DOHH2 (cell line): ENCODE results near the gene SELENOH.

ENCODE experiments used
- H3F3A ChIP-seq: fragments of 200-600 bp; sonication (generic), shearing (Covaris generic); 2 replicates; pipeline ENCODE4 v1.6.0; 2016; ENCODE audit warnings: antibody characterized with exemption, mild to moderate bottlenecking; ENCODE audit not compliant: control insufficient read depth, insufficient read depth
- H3K27ac ChIP-seq: fragments of 200-600 bp; sonication (generic); 2 replicates; pipeline ENCODE4 v1.5.1; 2014; ENCODE audit warnings: low read depth, mild to moderate bottlenecking, low read length, moderate library complexity
- H3K27me3 ChIP-seq: fragments of 200-600 bp; sonication (generic); 2 replicates; pipeline ENCODE4 v1.6.1; 2014; ENCODE audit warnings: mild to moderate bottlenecking, low read length, mixed read lengths; ENCODE audit not compliant: control insufficient read depth
- H3K36me3 ChIP-seq: fragments of 200-600 bp; sonication (generic); 2 replicates; pipeline ENCODE4 v1.6.1; 2014; ENCODE audit warnings: mild to moderate bottlenecking, low read length, moderate library complexity, mixed read lengths; ENCODE audit not compliant: control insufficient read depth
- H3K4me1 ChIP-seq: fragments of 200-600 bp; sonication (generic); 2 replicates; pipeline ENCODE4 v1.6.1; 2014; ENCODE audit warnings: mild to moderate bottlenecking, low read length, mixed read lengths; ENCODE audit not compliant: control insufficient read depth
- H3K4me2 ChIP-seq: fragments of 200-600 bp; sonication (generic); 2 replicates; pipeline ENCODE4 v1.6.0; 2014; ENCODE audit warnings: mild to moderate bottlenecking, low read length, moderate library complexity
- H3K4me3 ChIP-seq: fragments of 200-600 bp; sonication (generic); 2 replicates; pipeline ENCODE4 v1.5.1; 2014; ENCODE audit warnings: mild to moderate bottlenecking, low read length, mixed read lengths
- H3K79me2 ChIP-seq: fragments of 200-600 bp; sonication (generic); 2 replicates; pipeline ENCODE4 v1.6.1; 2014; ENCODE audit warnings: mild to moderate bottlenecking, low read length, mixed read lengths; ENCODE audit not compliant: control insufficient read depth
- H3K9me2 ChIP-seq: fragments of 200-600 bp; sonication (generic); replicated peaks from 2 replicates; pipeline ENCODE4 v1.6.1; 2014; ENCODE audit warnings: mild to moderate bottlenecking, low read length, mixed read lengths; ENCODE audit not compliant: control insufficient read depth
- H3K9me3 ChIP-seq: fragments of 200-600 bp; sonication (generic); 2 replicates; pipeline ENCODE4 v1.6.1; 2014; ENCODE audit warnings: antibody characterized with exemption, low read length, mixed read lengths; ENCODE audit not compliant: control insufficient read depth, insufficient read depth
- H4K20me1 ChIP-seq: fragments of 200-600 bp; sonication (generic); 2 replicates; pipeline ENCODE4 v1.6.0; 2014; ENCODE audit warnings: low read depth, mild to moderate bottlenecking, antibody characterized with exemption, low read length, moderate library complexity; ENCODE audit not compliant: control insufficient read depth, insufficient read depth
- EZH2phosphoT487 ChIP-seq: fragments of 200-600 bp; sonication (generic); IDR thresholded peaks from 2 replicates; pipeline ENCODE4 v1.6.1; 2017; ENCODE audit warnings: borderline replicate concordance, mild to moderate bottlenecking, antibody characterized with exemption, low read length, moderate library complexity, mixed read lengths
- TF ChIP-seq, protein P1 (sequence below): fragments of 200-600 bp; sonication (generic); IDR thresholded peaks from one replicate; pipeline ENCODE4 v1.5.1; 2014; ENCODE audit warnings: antibody characterized with exemption, mild to moderate bottlenecking, low read depth, low read length; ENCODE audit not compliant: poor library complexity, severe bottlenecking

Gene SELENOH

DNA sequence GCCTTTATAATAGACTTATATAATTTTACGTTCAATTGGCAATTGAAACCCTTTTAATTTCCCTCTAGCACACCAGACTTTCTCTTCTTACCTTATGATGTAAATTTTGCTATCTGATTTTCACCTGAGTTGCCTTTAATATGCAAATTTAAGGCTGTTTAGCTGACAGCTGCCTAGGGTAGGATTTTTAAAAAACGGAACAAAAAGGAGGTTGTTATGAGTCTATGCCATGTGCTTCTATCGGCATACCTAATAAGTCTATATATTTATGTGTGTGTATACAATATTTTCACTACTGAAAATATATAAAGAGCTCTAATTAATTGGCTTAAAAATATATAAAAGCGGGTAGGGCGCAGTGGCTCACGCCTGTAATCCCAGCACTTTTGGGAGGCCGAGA lies 11.8 kb upstream of the SELENOH start:
- peaks cover 98% of the 10 kb centered on the region for H3K79me2 ChIP-seq
- H3K4me1 ChIP-seq, result peaks cover 15% of the 10 kb centered on the region
- no peaks in the 10 kb centered on the region for H3K9me3 ChIP-seq
- H3K27ac ChIP-seq, result no peak overlapping the region
- H3F3A ChIP-seq, result no peaks in the 10 kb centered on the region
- no peak overlapping the region for H3K4me2 ChIP-seq
- no peaks in the 10 kb centered on the region for H3K9me2 ChIP-seq
- peaks cover 30% of the 10 kb centered on the region for H3K36me3 ChIP-seq
- no peak overlapping the region for H3K4me3 ChIP-seq
- TF ChIP-seq, protein P1, sequence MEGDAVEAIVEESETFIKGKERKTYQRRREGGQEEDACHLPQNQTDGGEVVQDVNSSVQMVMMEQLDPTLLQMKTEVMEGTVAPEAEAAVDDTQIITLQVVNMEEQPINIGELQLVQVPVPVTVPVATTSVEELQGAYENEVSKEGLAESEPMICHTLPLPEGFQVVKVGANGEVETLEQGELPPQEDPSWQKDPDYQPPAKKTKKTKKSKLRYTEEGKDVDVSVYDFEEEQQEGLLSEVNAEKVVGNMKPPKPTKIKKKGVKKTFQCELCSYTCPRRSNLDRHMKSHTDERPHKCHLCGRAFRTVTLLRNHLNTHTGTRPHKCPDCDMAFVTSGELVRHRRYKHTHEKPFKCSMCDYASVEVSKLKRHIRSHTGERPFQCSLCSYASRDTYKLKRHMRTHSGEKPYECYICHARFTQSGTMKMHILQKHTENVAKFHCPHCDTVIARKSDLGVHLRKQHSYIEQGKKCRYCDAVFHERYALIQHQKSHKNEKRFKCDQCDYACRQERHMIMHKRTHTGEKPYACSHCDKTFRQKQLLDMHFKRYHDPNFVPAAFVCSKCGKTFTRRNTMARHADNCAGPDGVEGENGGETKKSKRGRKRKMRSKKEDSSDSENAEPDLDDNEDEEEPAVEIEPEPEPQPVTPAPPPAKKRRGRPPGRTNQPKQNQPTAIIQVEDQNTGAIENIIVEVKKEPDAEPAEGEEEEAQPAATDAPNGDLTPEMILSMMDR, result no peak
- TF ChIP-seq EZH2phosphoT487, result no peak
- no peaks in the 10 kb centered on the region for H4K20me1 ChIP-seq
- H3K27me3 ChIP-seq, result no peaks in the 10 kb centered on the region

DNA sequence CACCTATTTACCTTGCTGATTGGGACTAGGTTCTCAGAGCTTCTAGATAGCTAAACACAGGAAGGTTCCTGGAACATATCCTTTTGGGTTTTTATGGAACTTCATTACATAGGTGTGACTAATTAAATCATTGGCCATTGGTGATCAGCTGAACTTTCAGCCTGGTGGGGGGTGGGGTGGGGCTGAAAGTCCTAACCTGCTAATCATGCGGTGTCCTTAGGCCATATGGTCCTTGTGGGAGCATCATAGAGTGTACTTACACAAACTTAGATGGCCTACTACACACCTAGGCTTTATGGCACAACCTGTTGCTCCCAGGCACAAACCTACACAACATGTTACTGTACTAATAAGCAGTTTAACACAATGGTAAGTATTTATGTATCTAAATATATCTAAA lies 8.6 kb upstream of the SELENOH start:
- H3K4me3 ChIP-seq, result no peak overlapping the region
- no peak overlapping the region for H3K4me2 ChIP-seq
- H4K20me1 ChIP-seq, result no peaks in the 10 kb centered on the region
- no peak for TF ChIP-seq EZH2phosphoT487
- TF ChIP-seq, protein P1, result no peak
- peaks cover 29% of the 10 kb centered on the region for H3K36me3 ChIP-seq
- H3K27ac ChIP-seq, result no peak overlapping the region
- H3K79me2 ChIP-seq, result peaks cover 82% of the 10 kb centered on the region
- peaks cover 15% of the 10 kb centered on the region for H3K4me1 ChIP-seq
- H3K9me2 ChIP-seq, result no peaks in the 10 kb centered on the region
- no peaks in the 10 kb centered on the region for H3K9me3 ChIP-seq
- H3K27me3 ChIP-seq, result no peaks in the 10 kb centered on the region
- H3F3A ChIP-seq, result no peaks in the 10 kb centered on the region

GRCh38 chr11:57735619-57736298 lies 5.5 kb upstream of the SELENOH start:
- Histone ChIP-seq H3K27ac (no peak overlapping the region), H3K4me3 (no peak overlapping the region), H3K36me3 (peaks cover 58% of the 10 kb centered on the region), H3K4me1 (peaks cover 5% of the 10 kb centered on the region), H3K9me3 (no peaks in the 10 kb centered on the region), H3K9me2 (no peaks in the 10 kb centered on the region), H3F3A (0 out of 2 replicates have a peak, but pooled peaks cover 8% of the 10 kb centered on the region), H3K4me2 (no peak overlapping the region), H3K79me2 (peaks cover 54% of the 10 kb centered on the region), H3K27me3 (no peaks in the 10 kb centered on the region), H4K20me1 (no peaks in the 10 kb centered on the region)
- TF ChIP-seq, protein P1, result no peak
- no peak for TF ChIP-seq EZH2phosphoT487
